ENCODE data around the gene SETBP1. TPM values are rescaled to one million over a fixed set of nuclear protein-coding genes. Genes with fewer than 3 reads are reported as not detected.

Gene SETBP1
- total and polyA plus RNA-seq, 9 of the 15 experiments (the other 6 are each of a cell fraction or from before 2014, with no cell fraction given) = under 0.01 to 0.13 (median 0.04) TPM

- Histone ChIP-seq H3K9ac (ENCODE audit: insufficient read depth in 1 of 2, low read depth in 2 of 2, low read length in 2 of 2) (no peak overlapping the region), H2AFZ (ENCODE audit: low read depth, low read length) (no peak overlapping the region), H3K4me3 (no peak overlapping the region), H3K4me2 (ENCODE audit: insufficient read depth, low read length) (no peak overlapping the region), H3K4me1 (replicated peaks in 1 of 2; ENCODE audit: control insufficient read depth in 2 of 2, insufficient read depth in 2 of 2, low read length in 2 of 2) (no peaks in the 10 kb centered on the region), H3K79me2 (ENCODE audit: control insufficient read depth, insufficient read depth, low read length) (no peaks in the 10 kb centered on the region), H3K36me3 (ENCODE audit: control insufficient read depth, insufficient read depth, low read length) (no peaks in the 10 kb centered on the region), H3K27me3 (ENCODE audit: control insufficient read depth in 2 of 2, insufficient read depth in 2 of 2, low read length in 2 of 2) (no peaks in the 10 kb centered on the region), H3K9me3 (replicated peaks; ENCODE audit: control insufficient read depth, insufficient read depth, low read depth, low read length) (no peaks in the 10 kb centered on the region), H4K20me1 (replicated peaks; ENCODE audit: control insufficient read depth, insufficient read depth, low read length) (no peaks in the 10 kb centered on the region), H3K9me1 (ENCODE audit: control insufficient read depth, insufficient read depth, low read length) (no peaks in the 10 kb centered on the region), H3K27ac (ENCODE audit: extremely low read depth, low read depth, low read length) (no peak overlapping the region)
- no peak for ATAC-seq
- DNase-seq (ENCODE audit: extremely low read depth in 1 of 4, low spot score in 3 of 4) = no peak
- no peak for FAIRE-seq
- in situ Hi-C loops (cut with MboI) (no loop called here), intact Hi-C loops (cut with micrococcal nuclease) (loop anchor here (5.0 to 10.0 kb wide), 3 partner anchors 223 to 323 kb away; no protein-coding TSS in a partner anchor)
- CTCF ChIA-PET (ENCODE audit: low intra/inter-chr PET ratio) = no interaction called here
- TF ChIP-seq USF1 (CRISPR knock-in tag; IDR thresholded peaks at IDR 0.05) = no peak
- TF ChIP-seq MIER1 (IDR thresholded peaks at IDR 0.05; ENCODE audit: low read depth) = no peak
- no peak for TF ChIP-seq DDX20 (tag; IDR thresholded peaks at IDR 0.05; ENCODE audit: low read depth)
- TF ChIP-seq ZBED1 (IDR thresholded peaks at IDR 0.05) = no peak
- no TSS peak for BruUV-seq (replicated peaks)
- POLR2A ChIA-PET = no interaction called here
Measured at GRCh38 chr18:44897816-44898215, 217.1 kb downstream of the SETBP1 start.

GRCh38 chr18:44898498-44898897 is 217.8 kb downstream of the SETBP1 start:
- no peaks in the 10 kb centered on the region for H3K27me3 ChIP-seq (ENCODE audit: control insufficient read depth in 2 of 2, insufficient read depth in 2 of 2, low read length in 2 of 2)
- no peaks in the 10 kb centered on the region for H3K79me2 ChIP-seq (ENCODE audit: control insufficient read depth, insufficient read depth, low read length)
- 0% methylated on average over 2 of the region's 2 CpGs for WGBS (ENCODE audit: insufficient coverage, low coverage, missing lambda C conversion rate)
- no peak overlapping the region for H2AFZ ChIP-seq (ENCODE audit: low read depth, low read length)
- in situ Hi-C loops (cut with MboI) = no loop called here
- no peak overlapping the region for H3K9ac ChIP-seq (ENCODE audit: insufficient read depth in 1 of 2, low read depth in 2 of 2, low read length in 2 of 2)
- no peak for FAIRE-seq
- no peak for TF ChIP-seq HMGN3 (IDR thresholded peaks at IDR 0.05; ENCODE audit: borderline replicate concordance, extremely low read depth, insufficient read length, low read depth, low read length)
- TF ChIP-seq ATF1 (CRISPR knock-in tag; IDR thresholded peaks at IDR 0.05) = no peak
- TF ChIP-seq ATF1 (tag; IDR thresholded peaks at IDR 0.05) = no peak
- no peak for TF ChIP-seq L3MBTL2 (IDR thresholded peaks at IDR 0.05)
- TF ChIP-seq CEBPB (tag; IDR thresholded peaks at IDR 0.05) = no peak
- TF ChIP-seq ZNF57 (CRISPR knock-in tag; IDR thresholded peaks at IDR 0.05) = no peak
- TF ChIP-seq ZNF511 (CRISPR knock-in tag; IDR thresholded peaks at IDR 0.05) = no peak
- no peak for TF ChIP-seq ARNT (IDR thresholded peaks at IDR 0.05)
- no peak for TF ChIP-seq EGR1 (conservative IDR thresholded peaks at IDR 0.05)
- no peak for TF ChIP-seq ZNF354B (CRISPR knock-in tag; IDR thresholded peaks at IDR 0.05)
- no peak for TF ChIP-seq RCOR1 (IDR thresholded peaks at IDR 0.05; ENCODE audit: borderline replicate concordance in 1 of 2, low read depth in 2 of 2, low read length in 2 of 2)
- TF ChIP-seq CBX2 (IDR thresholded peaks at IDR 0.05; ENCODE audit: insufficient read depth, low read length, poor library complexity, severe bottlenecking) = no peak
- TF ChIP-seq SRSF3 (IDR thresholded peaks at IDR 0.05; ENCODE audit: insufficient read depth, low read length) = no peak
- TF ChIP-seq POU5F1 (IDR thresholded peaks at IDR 0.05; ENCODE audit: borderline replicate concordance, low read depth, low read length, partially characterized antibody) = no peak
- no peak for DNase-seq (ENCODE audit: extremely low read depth in 1 of 4, low spot score in 3 of 4)
- H3K36me3 ChIP-seq (ENCODE audit: control insufficient read depth, insufficient read depth, low read length) = no peaks in the 10 kb centered on the region
- H3K9me3 ChIP-seq (replicated peaks; ENCODE audit: control insufficient read depth, insufficient read depth, low read depth, low read length) = no peaks in the 10 kb centered on the region
- intact Hi-C loops (cut with micrococcal nuclease) = loop anchor here (5.0 to 10.0 kb wide), 3 partner anchors 224 to 324 kb away; no protein-coding TSS in a partner anchor
- H4K20me1 ChIP-seq (replicated peaks; ENCODE audit: control insufficient read depth, insufficient read depth, low read length) = no peaks in the 10 kb centered on the region
- no TSS peak for BruUV-seq (replicated peaks)
- H3K4me1 ChIP-seq (replicated peaks in 1 of 2; ENCODE audit: control insufficient read depth in 2 of 2, insufficient read depth in 2 of 2, low read length in 2 of 2) = no peaks in the 10 kb centered on the region
- no peak overlapping the region for H3K4me3 ChIP-seq
- H3K27ac ChIP-seq (ENCODE audit: extremely low read depth, low read depth, low read length) = no peak overlapping the region
- POLR2A ChIA-PET = no interaction called here
- CTCF ChIA-PET (ENCODE audit: low intra/inter-chr PET ratio) = no interaction called here
- no peak overlapping the region for H3K4me2 ChIP-seq (ENCODE audit: insufficient read depth, low read length)
- ATAC-seq = no peak
- H3K9me1 ChIP-seq (ENCODE audit: control insufficient read depth, insufficient read depth, low read length) = no peaks in the 10 kb centered on the region
